HepG2 (cell line): ENCODE measurements around the gene RTEL1. TPM values are rescaled to one million over a fixed set of nuclear protein-coding genes. Genes with fewer than 3 reads are reported as not detected.
A peak's percentile ranks its signal among the peaks of the same experiment; 100 is the strongest.

Experiments used
- CBFB ChIP-seq: sonication (generic); formaldehyde crosslinking; IDR thresholded peaks from 2 replicates; pipeline ENCODE4 v1.4.0; 2020; ENCODE audit warnings: missing genetic modification reagents
- CEBPG ChIP-seq: IDR thresholded peaks from 2 replicates; pipeline ENCODE4 v1.6.1; 2016
- CSRNP1 ChIP-seq: sonication (generic); formaldehyde crosslinking; IDR thresholded peaks from 2 replicates; pipeline ENCODE4 v1.8.1; 2023; ENCODE audit warnings: mild to moderate bottlenecking, missing genetic modification reagents
- E2F2 ChIP-seq: sonication (generic); formaldehyde crosslinking; IDR thresholded peaks from 2 replicates; pipeline ENCODE4 v1.4.0; 2020; ENCODE audit warnings: missing genetic modification reagents, borderline replicate concordance
- GLI4 ChIP-seq: sonication (generic); formaldehyde crosslinking; IDR thresholded peaks from 2 replicates; pipeline ENCODE4 v1.5.1; 2020; ENCODE audit warnings: missing genetic modification reagents, mild to moderate bottlenecking, moderate library complexity, borderline replicate concordance
- NRL ChIP-seq: sonication (generic); formaldehyde crosslinking; IDR thresholded peaks from 2 replicates; pipeline ENCODE4 v1.5.0; 2020; ENCODE audit warnings: missing genetic modification reagents, mild to moderate bottlenecking, moderate library complexity, borderline replicate concordance
- PATZ1 ChIP-seq: sonication (generic); formaldehyde crosslinking; IDR thresholded peaks from 2 replicates; pipeline ENCODE4 v1.4.0; 2020; ENCODE audit warnings: missing genetic modification reagents
- PRDM15 ChIP-seq: sonication (generic); formaldehyde crosslinking; IDR thresholded peaks from 2 replicates; pipeline ENCODE4 v1.4.0; 2020; ENCODE audit warnings: missing genetic modification reagents
- SIN3A ChIP-seq: IDR thresholded peaks from 2 replicates; pipeline ENCODE4 v1.6.1; 2011; ENCODE audit warnings: low read depth, mild to moderate bottlenecking, control low read depth, low read length, borderline replicate concordance
- SRSF9 ChIP-seq: fragments of 200-400 bp; formaldehyde crosslinking; IDR thresholded peaks from 2 replicates; pipeline ENCODE4 v1.6.1; 2018; ENCODE audit warnings: borderline replicate concordance, mild to moderate bottlenecking, low read depth, low read length; ENCODE audit not compliant: insufficient read depth, poor library complexity, severe bottlenecking
- U2AF1 ChIP-seq: fragments of 200-400 bp; formaldehyde crosslinking; optimal IDR thresholded peaks from 2 replicates; pipeline ENCODE3; 2017; ENCODE audit warnings: mild to moderate bottlenecking, low read depth, low read length
- ZBTB44 ChIP-seq: sonication (generic); formaldehyde crosslinking; IDR thresholded peaks from 2 replicates; pipeline ENCODE4 v1.4.0; 2020; ENCODE audit warnings: missing genetic modification reagents
- ZNF274 ChIP-seq: sonication (generic); formaldehyde crosslinking; IDR thresholded peaks from 2 replicates; pipeline ENCODE4 v1.5.1; 2020; ENCODE audit warnings: mild to moderate bottlenecking, missing genetic modification reagents
- ZNF34 ChIP-seq: sonication (generic); formaldehyde crosslinking; IDR thresholded peaks from 2 replicates; pipeline ENCODE4 v1.4.0; 2020; ENCODE audit warnings: mild to moderate bottlenecking, missing genetic modification reagents, borderline replicate concordance
- ZNF563 ChIP-seq: sonication (generic); formaldehyde crosslinking; IDR thresholded peaks from 2 replicates; pipeline ENCODE4 v1.8.0; 2022; ENCODE audit warnings: mild to moderate bottlenecking, moderate library complexity, missing genetic modification reagents
- ZNF577 ChIP-seq: sonication (generic); formaldehyde crosslinking; IDR thresholded peaks from 2 replicates; pipeline ENCODE4 v1.4.0; 2020; ENCODE audit warnings: mild to moderate bottlenecking, low read depth, missing genetic modification reagents, borderline replicate concordance
- ZNF740 ChIP-seq: sonication (generic); formaldehyde crosslinking; IDR thresholded peaks from 2 replicates; pipeline ENCODE4 v1.4.0; 2020; ENCODE audit warnings: missing genetic modification reagents
- polyA plus RNA-seq, 8 experiments: library from polyadenylated mRNA; depleted of rRNA in 3 of 8; stranded (reverse) in 7 of 8; unstranded in 1 of 8; fragments of >200 nt; fragmentation: Illumina TruSeq in 4 of 8; extraction: Trizol in 4 of 8; gene quantifications; 2 replicates each; pipeline versions ENCODE4 v1.2.1 to v1.2.3, GENCODE V29; 2011 to 2016; ENCODE audit warnings: low read depth in 4 of 8, missing spikeins in 1 of 8, mixed read lengths in 1 of 8; ENCODE audit not compliant: insufficient read depth in 1 of 8
- total RNA-seq, 5 experiments: library from RNA; depleted of rRNA; stranded (reverse); fragments of >200 nt; fragmentation: Illumina TruSeq; extraction: Trizol; gene quantifications; 2 replicates each; pipeline ENCODE4 v1.2.3, GENCODE V29; 2016; ENCODE audit warnings: low read depth in 1 of 5

Gene RTEL1
- total and polyA plus RNA-seq, 2 of the 13 experiments (the other 11 are each of a cell fraction or from before 2014, with no cell fraction given) = 21.8 to 36.4 TPM

GRCh38 chr20:63737945-63738686 is 80.0 kb downstream of the RTEL1 start (continued):
- TF ChIP-seq E2F2 (CRISPR knock-in tag) (peak; percentile 84), PRDM15 (peak; percentile 51; the same call in 1 of the 2 replicates), PATZ1 (peak; percentile 96), CBFB (CRISPR knock-in tag) (peak; percentile 95), GLI4 (CRISPR knock-in tag) (peak; percentile 86; the same call in 1 of the 2 replicates), ZNF577 (CRISPR knock-in tag) (peak; percentile 98), ZBTB44 (CRISPR knock-in tag) (no peak; the same call in 1 of the 2 replicates), ZNF563 (CRISPR knock-in tag) (peak; percentile 70; the same call in 1 of the 2 replicates), ZNF740 (CRISPR knock-in tag) (peak; percentile 88), SIN3A (peak; percentile 92), ZNF34 (CRISPR knock-in tag) (peak; percentile 99; the same call in 1 of the 2 replicates), NRL (CRISPR knock-in tag) (peak; percentile 95; the same call in 1 of the 2 replicates), CSRNP1 (CRISPR knock-in tag) (peak; percentile 26; the same call in 1 of the 2 replicates), CEBPG (CRISPR knock-in tag) (peak; percentile 14; the same call in 1 of the 2 replicates), U2AF1 (no peak), ZNF274 (CRISPR knock-in tag) (peak; percentile 97), SRSF9 (no peak)
